NCI-H2171 treated with DMSO at 0.1 percent for 48 hours (cell line): ENCODE data around the gene C1QTNF2.

ENCODE experiments used
- DNase-seq: peaks from one replicate; lab custom pipeline; 2025; lab: John Stamatoyannopoulos, UW

The C1QTNF2 gene

DNA sequence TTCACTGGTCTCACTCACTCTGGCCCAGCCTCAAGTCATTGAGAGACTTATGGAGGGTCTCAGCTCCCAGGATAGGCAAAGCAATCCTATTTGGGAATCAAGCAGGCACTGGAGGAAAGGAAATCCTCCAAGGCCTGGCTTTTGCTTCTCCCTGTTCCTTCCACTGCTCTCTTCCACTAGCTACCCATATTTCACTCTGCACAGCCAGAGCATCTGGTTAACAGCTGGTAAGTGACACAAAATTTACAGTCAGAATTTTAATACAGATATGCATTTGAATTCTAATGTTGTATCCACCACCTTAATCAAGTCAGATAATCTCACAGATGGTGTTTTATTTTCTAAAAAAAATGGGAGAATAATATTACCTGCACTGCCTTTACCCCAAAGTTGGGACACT is 868 bp upstream of the C1QTNF2 start:
- DNase-seq, result no peak

DNA sequence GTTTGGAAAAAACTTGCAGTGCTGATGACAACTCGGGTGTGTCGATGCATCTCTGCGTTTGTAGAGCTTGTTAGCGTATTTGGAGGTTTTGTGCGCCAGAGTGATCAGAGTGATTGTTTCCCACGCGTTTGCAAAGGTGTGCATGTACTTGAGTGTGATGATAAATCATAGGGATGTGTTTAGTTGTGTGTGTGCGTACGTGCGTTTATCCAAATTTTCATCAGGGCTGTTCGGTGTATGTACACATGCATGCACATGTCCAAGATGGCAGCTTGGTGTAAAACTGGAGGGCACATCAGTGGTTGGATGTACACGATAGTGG is 248 bp upstream of the C1QTNF2 start:
- no peak for DNase-seq

DNA sequence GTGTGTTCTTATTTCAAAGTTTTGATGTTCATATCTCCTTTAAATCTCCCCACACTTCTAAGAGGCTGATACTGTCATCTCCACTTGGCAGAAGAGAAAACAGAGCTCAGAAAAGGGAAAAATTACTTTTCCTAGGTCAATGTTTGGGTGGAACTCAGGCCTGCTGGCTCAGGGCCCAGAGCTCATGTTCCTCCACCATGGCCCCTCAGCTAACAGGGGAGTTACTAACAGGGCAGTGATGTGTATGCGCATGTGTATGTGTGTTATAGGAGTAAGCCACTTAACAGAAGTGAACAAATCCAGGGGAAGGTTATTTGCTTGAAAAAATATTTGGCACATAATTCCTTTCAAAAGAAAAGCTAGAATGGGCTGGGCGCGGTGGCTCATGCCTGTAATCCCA is 2.5 kb downstream of the C1QTNF2 start:
- no peak for DNase-seq

DNA sequence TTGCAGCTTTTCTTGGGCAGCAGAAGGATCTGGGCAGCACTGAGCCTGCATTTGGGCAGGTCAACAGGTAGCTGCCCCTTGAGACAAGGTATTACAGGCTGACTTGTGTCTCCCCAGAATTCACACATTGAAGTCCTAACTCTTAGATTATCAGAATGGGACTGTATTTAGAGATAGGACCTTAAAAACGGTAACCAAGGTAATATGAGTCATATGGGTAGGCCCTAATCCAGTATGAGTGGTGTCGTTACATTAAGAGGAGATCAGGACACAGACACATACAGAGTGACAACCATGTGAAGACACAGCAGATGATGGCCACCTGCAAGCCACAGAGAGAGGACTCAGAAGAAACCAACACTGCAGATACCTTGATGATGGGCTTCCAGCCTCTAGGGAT is 3.2 kb downstream of the C1QTNF2 start:
- no peak for DNase-seq

DNA sequence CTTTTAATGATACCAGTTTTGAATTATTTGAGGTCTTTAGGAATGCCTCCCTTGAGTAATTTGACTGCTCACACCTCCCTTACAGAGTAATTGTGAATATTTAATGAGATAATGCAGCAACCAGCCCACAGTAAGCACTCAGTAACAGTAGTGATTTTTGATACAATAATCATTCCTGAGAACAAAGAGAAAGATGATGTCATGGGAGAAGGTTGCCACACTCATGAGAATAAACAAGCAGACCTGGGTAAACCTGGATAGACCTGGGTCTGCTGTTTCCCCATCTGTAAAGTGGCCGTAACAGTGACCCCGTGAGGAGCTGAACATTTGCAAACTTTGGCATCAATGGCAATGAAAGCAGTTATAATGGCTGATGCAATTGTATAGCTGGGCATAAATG is 4.2 kb downstream of the C1QTNF2 start:
- DNase-seq, result no peak

DNA sequence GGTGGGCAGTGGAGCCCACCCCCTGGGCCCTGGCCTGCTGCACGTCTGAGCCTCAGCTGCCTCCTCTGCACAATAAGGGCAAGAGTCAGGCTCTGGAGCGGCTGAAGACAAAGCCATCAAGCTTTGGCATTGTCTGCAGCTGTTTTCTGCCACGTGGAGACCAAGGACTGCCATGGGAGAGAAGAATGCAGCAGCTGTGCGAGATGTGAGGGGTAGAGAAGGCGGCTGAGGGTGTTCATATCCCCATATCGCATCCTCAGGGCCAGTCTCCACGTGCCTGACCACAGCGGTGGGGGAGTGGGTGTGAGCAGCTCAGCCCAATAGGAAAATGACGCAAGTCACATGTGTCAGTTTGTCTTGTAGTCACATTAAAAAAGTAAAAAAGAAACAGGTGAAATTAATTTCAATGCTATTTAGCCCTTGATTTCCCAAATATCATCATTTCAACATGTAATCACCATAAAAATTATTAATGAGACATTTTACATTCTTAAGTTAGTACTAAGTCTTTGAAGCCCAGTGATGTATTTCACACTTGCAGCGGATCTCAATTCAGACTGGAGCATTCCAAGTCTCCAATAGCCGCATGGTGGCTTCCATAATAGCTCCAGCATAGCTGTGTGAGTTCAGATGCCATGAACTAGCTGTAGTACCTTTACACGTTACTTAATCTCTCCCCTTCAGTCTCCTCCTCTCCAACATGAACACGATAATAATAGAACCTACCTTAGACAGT is 6.6 kb downstream of the C1QTNF2 start:
- no peak for DNase-seq

DNA sequence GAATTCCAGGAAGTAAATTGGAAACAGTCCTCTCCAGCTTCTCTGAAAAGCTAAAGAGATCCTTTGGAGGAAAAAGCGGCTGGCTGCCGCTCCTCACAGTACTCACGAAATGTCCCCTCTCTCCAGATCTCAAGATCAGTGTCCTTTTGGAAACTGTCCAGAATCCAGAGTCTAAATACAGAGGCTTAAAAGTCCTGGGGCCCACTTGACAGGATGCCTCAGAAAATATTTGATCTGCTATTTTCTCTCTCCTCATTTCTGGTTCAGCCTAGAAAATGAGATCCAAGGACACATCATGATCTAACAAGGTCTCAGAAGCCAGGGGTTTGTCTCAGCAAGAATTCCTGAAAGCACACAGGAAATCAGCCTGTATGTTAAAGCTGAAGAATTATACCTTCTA is 7.2 kb downstream of the C1QTNF2 start:
- DNase-seq, result no peak

DNA sequence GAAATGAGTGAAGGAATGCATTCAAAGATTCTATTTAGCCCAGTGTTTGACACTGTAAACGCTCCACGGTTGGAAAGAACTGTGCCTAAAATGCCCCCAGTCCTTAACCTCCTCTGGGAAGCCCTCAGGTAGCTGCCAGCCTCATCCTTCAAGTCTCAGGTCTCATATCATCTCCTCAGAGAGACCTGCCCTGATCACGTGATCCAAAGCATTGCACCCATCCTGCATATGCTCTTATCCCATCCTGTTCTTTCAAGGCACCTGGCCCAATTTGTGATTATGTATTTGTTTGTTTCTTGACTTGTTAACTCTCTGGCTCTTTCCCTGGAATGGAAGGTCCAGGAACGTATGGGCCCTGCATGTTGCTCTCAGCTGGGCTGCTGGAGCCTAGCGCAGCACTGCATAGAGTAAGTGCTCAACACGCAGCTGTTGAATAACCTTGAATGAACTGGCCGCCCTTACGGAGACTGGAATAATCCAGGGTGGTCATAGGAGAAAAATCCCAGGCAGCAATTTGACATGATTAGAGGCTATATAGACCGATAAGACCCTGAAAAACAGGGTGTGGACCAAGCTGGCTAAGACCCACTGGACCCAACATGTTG is 8.7 kb downstream of the C1QTNF2 start:
- DNase-seq, result no peak

DNA sequence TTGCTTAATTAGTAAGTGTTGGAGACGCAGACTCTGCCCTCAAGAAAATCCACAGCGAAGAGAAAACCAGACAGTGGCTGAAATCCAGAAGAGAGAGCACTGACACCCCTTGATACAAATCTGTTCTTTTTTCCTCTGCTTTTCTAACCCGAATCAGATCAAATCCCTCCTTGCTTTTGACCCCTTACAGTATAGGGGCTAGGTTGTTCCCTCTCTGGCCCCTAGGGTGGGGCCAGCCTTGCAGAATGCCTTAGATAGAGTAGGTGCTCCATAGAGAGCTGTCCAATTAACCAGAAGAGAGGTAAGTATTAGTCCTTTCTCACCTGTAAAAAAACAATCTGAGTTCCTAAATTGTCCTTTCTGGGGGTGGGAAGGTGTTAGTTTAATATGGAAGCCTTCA is 10.1 kb downstream of the C1QTNF2 start:
- no peak for DNase-seq

DNA sequence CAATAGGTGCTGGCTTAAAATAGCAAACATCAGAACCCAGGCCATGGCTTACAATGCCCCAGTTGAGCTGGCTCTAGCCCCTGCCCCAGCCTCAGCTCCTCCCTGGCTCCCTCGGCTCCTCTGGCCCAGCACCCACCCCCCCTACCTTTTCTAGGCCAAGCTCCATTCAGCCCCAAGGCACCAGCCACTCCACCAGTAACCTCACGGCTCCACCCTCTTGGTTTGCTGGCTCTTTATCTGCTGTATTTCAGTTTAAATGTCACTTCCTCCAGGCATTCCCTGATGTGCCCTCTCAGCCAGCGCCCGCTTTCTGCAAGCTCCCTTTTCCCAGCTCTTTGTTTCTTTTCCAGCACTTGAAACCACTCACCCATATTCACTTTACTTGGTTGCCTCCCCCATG is 10.6 kb downstream of the C1QTNF2 start:
- DNase-seq, result no peak

DNA sequence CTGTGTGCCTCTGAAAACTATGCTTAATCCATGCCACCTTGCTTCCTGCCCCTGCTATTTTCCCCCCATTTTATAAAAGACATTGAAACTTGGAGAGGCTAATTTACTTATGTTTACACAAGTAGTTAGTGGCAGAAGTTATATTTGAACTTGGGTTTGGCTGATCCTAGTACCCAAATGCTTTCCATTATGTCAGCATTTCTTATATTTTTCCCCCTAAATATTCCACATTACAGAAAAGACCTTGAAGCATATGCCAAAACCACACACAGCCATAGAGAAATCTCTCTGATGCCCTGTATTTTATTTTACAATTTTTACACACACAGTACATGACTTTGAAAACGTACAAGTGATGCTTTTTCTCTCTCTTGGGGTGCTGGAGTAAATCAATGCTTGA is 11.2 kb downstream of the C1QTNF2 start:
- DNase-seq, result no peak

DNA sequence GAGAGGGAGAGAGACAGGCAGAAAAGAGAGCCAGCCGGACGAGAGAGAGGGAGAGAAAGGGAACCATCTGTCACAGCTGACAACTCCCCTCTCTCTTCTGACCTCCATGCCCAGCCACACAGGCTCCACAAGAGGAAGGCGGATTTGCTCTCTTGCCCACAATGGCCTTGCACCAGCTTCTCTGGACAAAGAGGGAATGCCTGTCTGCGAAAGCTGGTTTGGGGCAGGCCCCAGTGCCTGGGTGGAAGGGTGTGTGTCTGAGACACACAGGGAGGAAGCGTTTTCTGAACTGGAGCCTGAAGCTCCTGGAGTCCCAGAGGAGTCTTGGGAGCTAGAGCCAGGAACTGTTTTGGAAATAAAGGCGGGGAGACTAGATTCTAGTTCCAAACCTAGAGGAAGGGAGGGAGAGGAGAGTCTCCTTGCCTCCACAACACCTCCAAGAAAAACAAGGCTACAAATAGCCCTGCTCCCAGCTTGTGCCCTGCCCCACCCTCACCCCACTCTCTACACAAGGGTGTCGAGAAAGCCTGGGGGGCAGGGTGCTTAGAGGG is 12.5 kb downstream of the C1QTNF2 start:
- no peak for DNase-seq

DNA sequence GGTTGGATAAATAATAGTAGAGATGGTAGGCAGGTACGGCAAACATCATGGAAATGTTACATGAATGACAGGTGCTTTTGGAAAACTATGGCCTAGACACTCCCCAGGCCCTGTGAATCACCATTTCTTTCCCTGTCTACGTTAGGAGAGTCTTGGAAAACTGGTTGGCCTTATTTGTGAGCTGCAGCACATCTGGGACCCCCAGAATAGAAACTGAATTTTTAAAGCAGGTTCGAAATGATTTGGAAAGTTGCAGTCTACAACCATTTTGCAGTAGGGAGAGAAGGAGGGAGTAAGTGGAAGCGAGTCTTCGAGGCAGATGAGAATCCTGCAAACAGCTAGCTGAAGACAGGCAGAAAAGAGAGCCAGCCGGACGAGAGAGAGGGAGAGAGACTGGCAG is 13.0 kb downstream of the C1QTNF2 start:
- DNase-seq, result no peak

DNA sequence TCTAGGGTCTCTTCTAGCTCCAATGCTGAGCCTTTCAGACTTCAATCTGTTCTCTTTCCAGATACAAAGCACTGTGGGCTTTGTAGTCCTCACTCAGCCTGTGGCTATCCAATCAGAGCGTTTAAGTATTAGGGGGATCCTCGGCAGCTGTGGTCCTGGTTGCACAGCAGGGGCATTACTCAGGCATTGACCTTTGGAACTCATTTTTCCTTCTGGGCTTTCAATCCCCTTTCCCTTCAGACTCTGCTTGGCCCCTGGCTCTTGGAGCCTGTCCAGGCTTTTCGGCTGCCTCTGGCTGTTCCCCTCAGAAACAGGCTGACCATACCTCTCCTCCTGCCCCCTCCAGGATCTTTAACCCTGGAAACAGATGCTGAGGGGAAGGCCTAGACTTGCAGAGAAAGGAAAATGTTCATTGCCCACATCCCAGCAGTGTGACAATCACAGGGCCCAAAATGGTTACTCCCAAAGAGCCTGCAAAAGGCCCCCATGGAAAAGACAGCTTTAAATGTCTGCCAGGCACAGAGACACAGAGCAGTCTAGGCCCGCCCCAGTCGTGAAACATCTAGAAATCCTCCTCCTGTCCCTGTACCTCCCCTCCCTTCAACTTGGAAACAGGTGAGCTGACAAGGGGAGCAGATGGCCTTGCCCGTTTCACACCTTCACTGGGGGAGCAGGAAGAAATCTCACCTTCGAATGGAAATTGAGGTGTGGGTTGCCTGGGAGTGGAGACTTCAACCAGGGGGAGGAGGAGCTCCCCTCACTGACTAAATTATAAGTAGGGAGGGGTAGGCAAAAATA is 13.7 kb downstream of the C1QTNF2 start:
- peak; percentile 10 for DNase-seq

DNA sequence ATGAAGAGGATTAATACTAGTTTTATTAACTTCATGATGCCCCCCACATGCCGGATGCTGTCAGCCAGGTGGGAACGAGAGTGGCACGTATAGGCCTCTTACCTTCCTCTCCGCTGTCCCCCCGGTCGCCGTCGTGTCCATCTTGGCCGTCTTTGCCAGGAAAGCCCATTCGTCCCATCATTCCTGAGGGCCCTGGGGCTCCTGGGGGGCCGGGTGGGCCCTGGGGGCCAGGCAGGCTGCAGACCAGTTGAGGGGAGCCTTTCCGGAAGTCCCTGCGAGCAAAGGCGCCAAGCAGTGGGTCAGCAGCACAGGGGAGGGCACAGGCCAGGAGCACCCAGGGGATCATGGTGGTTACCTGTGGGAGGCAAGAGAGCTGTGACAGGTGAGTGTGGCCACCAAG is 15.8 kb downstream of the C1QTNF2 start:
- DNase-seq, result no peak

DNA sequence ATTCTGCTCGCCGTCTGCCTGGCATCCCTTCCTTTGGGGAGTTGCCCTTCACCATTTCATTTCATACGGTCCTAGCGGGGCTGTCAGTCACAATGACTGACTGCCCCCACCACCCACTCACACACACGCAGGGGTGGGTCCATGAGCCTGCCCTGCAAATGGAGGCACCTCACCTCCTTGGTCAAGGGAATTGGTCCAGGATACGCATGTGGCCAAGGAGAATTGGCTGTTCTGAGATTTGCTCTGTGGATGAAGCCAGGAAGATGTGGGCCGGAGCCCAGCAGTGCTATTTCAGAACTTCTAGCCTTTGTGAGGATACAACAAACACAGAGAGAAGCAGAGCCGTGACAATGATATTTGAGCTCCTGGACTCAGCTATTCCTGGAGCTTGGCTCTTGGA is 17.0 kb downstream of the C1QTNF2 start:
- DNase-seq, result no peak

DNA sequence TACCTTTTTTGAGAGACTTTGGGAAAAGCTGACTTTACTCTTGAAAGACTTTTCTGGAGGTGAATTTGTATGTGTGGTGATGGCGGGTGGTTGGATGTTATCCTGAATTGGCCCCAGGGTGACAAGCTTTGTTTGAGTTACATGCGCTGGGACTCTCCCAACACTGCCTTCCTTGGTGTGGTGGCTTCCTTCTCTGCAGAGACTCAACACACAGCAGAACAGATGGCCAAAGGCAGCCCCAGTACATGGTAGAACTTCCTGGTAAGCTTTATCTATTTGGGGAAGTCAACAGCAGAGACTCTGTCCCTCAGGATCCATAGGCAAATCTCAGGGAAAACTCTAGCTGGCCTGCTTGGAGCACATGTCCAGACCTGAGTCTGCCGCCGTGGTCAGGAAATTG is 18.1 kb downstream of the C1QTNF2 start:
- no peak for DNase-seq

DNA sequence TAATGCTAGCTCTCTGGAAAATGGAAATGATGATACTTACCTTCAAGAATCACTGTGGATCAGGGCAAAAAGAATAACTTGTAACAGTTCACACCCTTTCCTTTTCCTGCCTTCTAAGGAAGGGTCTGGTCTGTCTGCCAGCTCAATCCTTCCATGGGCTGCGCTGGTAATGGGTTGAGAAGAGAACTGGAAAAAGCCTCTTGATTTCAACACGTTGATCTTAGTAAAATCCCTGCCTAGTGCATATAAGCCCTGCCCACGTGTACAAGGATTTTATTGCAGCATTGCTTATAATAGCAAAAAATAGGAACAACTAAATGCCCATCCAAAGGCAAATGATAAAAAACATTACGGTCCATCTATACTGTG is 20.5 kb downstream of the C1QTNF2 start:
- no peak for DNase-seq

DNA sequence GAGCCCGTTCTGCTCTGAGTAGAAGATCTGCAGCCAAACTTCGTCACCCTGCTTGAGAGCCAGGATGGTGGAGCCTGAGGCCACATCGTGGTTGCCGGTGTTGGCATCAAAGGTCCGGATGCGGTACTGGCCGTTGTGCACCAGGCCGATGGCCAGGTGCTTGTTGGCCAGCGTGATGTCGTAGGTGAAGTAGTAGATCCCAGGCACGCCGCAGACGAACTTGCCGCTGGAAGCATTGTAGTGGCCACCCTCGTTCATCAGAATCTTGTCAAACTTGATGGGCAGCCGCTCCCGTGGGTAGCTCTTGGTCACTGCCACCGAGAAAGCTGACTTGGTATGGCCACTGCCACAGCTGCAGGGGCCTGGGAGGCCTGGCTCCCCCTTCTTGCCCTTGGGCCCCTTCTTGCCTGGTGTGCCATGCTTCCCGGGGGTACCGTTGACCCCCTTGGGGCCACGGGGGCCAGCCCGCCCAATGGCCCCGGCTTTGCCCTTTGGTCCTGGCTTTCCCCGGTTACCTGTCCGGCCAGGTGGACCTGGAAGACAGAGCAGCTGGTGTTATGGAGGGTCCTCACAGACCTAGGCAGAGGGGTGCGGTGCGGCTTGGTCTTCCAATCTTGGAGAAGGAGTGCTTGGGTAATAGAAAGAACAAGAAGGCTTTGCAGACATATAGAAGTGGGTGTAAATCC is 21.0 kb downstream of the C1QTNF2 start:
- DNase-seq, result no peak

DNA sequence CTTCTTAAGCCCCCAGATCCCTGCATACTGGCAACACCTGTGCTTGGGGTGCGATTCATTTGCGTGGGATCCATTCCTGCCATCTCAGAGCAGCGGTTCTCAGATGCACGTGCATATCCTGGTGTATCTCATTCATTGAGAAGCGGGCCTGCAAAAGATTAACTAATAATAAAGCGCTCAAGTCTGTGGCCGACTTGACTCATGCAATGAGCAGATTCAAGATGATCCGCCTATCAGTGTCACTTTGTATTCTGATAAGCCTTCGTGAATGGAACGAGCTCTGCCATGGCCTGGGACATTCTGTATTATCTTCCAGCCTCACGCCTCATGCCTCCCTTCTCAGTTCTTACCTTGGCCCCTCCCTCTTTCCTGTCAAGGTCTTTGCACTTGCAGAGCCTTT is 22.3 kb downstream of the C1QTNF2 start:
- no peak for DNase-seq

DNA sequence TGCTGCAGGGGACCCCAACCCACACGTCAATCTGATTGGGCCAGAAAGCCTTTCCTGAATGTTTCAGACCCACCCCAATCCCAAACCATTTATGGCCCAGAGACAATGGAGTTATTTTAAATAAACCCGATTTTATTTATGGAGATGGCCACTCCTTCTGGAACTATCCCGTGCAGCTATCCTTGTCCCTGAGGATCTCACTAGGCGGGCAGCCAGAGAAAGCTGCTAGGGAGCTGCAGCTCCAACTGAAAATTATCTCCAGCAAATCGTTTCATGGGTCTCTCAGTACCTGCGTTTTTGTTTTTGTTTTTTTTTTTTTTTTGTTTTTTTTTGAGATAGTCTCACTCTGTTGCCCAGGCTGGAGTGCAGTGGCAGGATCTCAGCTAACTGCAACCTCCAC is 23.0 kb downstream of the C1QTNF2 start:
- no peak for DNase-seq

DNA sequence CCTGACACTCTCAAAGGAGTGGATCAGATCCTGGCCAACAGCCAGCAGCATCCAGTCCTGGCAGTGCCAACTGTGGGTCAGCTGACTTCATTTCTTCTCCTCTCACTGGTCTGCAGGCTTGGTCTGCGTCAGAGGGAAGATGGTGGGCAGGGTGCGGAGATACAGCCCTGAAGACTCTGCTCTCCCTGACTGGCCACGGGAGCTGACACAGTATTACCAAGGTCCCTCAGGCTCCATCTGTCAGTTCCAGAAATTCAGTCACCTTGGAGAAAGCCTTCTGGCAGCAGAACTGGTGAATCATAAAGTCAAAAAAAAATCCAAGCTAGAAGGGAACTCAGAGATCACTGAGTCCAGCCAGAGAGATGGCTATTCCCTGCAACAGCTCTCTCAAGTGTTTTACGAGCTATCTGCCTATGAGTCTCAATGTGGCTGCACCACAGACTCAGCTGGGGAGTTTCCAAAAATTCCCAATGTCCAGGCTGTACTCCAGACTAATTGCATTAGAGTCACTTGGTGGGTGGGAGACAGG is 27.9 kb downstream of the C1QTNF2 start:
- peak; percentile 18 for DNase-seq
